GM19240 (cell line): ENCODE measurements around the gene TCF19.
A peak's percentile ranks its signal among the peaks of the same experiment; 100 is the strongest.
"Not testable (repeated sequence)": the region's sequence is repeated elsewhere in the genome, so short reads cannot be mapped to it uniquely, and the experiment has no call there.

ENCODE experiments used
- DNase-seq: peaks from one replicate; pipeline ENCODE4 v3.0.0; 2011; ENCODE audit warnings: low spot score; ENCODE audit not compliant: insufficient read length

TCF19 gene

GRCh38 chr6:31158863-31159855, 770 bp downstream of the TCF19 start:
- DNase-seq: no peak

- DNase-seq: no peak
Measured at GRCh38 chr6:31161216-31162126, 3.1 kb downstream of the TCF19 start.

GRCh38 chr6:31162463-31163165, 4.2 kb downstream of the TCF19 start:
- DNase-seq: no peak

- no peak for DNase-seq
Measured at GRCh38 chr6:31163922-31164321, 5.5 kb downstream of the TCF19 start.

- not testable (repeated sequence) for DNase-seq
Measured at GRCh38 chr6:31164475-31165063, 6.2 kb downstream of the TCF19 start.

- peak; percentile 57 for DNase-seq
Measured at GRCh38 chr6:31165064-31165832, 6.9 kb downstream of the TCF19 start.

GRCh38 chr6:31165986-31166385, 7.6 kb downstream of the TCF19 start:
- DNase-seq: no peak

- DNase-seq: no peak
Measured at GRCh38 chr6:31168606-31169005, 10.2 kb downstream of the TCF19 start.

- DNase-seq: no peak
Measured at GRCh38 chr6:31169123-31169857, 10.9 kb downstream of the TCF19 start.

GRCh38 chr6:31169858-31170599, 11.6 kb downstream of the TCF19 start:
- DNase-seq: not testable (repeated sequence)

GRCh38 chr6:31170600-31170881, 12.2 kb downstream of the TCF19 start, which contains the start of gene POU5F1:
POU5F1 (minus strand) TSS chr6:31170682; CDS start chr6:31170620, 62 bp downstream.
- no peak for DNase-seq

GRCh38 chr6:31170987-31171671, 12.7 kb downstream of the TCF19 start:
- no peak for DNase-seq

- DNase-seq: no peak
Measured at GRCh38 chr6:31171931-31172905, 13.8 kb downstream of the TCF19 start.

GRCh38 chr6:31172973-31173384, 14.6 kb downstream of the TCF19 start:
- no peak for DNase-seq

- DNase-seq: no peak
Measured at GRCh38 chr6:31173406-31173805, 15.0 kb downstream of the TCF19 start.

- DNase-seq: no peak
Measured at GRCh38 chr6:31174378-31174777, 16.0 kb downstream of the TCF19 start.

- no peak for DNase-seq
Measured at GRCh38 chr6:31175971-31176370, 17.6 kb downstream of the TCF19 start.
